ENCODE measurements around the gene ASAP3.

Gene ASAP3

DNA sequence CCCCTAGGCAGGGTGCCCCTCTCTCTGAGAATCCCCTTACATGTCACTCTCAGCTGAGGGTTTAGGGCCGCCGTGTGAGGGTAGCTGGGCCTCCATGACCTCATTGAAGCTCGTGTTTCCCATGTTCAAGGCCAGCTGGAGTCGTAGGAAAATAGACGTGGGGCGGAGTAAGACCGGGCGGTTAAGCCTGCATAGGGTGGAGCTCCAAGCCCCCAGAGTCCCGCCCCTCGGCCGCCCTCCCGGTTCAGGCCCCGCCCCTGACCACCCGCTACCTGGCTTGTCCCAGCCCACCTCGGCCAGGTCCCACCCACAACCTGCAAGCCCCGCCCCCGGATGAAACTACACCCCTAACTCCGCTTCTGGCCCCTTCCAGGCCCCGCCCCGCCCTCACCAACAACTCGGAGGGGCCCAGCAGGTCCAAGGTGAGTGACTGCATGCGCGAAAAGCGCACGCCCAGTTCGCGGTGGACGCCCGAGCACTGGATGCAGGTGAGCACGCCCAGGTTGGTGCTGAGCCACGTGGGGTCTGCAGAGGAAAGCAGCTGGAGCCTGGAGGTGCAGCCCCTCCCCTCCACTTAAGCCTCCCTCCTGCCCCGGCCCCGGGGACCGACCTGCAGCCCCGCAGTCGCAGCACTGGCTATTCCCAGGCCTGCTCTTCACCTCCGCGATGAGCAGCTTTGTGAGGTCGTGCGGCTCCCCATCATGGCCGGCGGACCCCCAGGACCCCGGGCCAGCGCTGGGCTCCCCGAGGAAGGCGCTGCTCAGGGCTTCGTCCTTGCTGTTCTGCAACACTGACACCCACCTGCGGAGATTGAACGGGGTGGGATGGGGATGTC is 47.2 kb downstream of the ASAP3 start:
- no peak for ATAC-seq
- TF ChIP-seq ISL1 (CRISPR knock-in tag; IDR thresholded peaks at IDR 0.05) (no peak), ZNF565 (CRISPR knock-in tag; conservative IDR thresholded peaks at IDR 0.05; ENCODE audit: low read depth) (no peak), GLIS3 (CRISPR knock-in tag; IDR thresholded peaks at IDR 0.05) (no peak), OSR1 (CRISPR knock-in tag; IDR thresholded peaks at IDR 0.05) (no peak), CSDC2 (CRISPR knock-in tag; IDR thresholded peaks at IDR 0.05) (no peak), RARB (CRISPR knock-in tag; IDR thresholded peaks at IDR 0.05) (no peak), ZNF70 (CRISPR knock-in tag; IDR thresholded peaks at IDR 0.05) (no peak), TOX (CRISPR knock-in tag; IDR thresholded peaks at IDR 0.05; ENCODE audit: borderline replicate concordance) (no peak), BACH2 (CRISPR knock-in tag; IDR thresholded peaks at IDR 0.05; ENCODE audit: borderline replicate concordance) (no peak), ZFP30 (CRISPR knock-in tag; IDR thresholded peaks at IDR 0.05) (no peak), ZC3H10 (CRISPR knock-in tag; IDR thresholded peaks at IDR 0.05) (no peak), ZFP3 (CRISPR knock-in tag; IDR thresholded peaks at IDR 0.05) (no peak), ARNTL (CRISPR knock-in tag; IDR thresholded peaks at IDR 0.05; ENCODE audit: borderline replicate concordance, low read depth) (no peak), SNAI2 (CRISPR knock-in tag; IDR thresholded peaks at IDR 0.05) (no peak)
- TF ChIP-seq, protein P1, sequence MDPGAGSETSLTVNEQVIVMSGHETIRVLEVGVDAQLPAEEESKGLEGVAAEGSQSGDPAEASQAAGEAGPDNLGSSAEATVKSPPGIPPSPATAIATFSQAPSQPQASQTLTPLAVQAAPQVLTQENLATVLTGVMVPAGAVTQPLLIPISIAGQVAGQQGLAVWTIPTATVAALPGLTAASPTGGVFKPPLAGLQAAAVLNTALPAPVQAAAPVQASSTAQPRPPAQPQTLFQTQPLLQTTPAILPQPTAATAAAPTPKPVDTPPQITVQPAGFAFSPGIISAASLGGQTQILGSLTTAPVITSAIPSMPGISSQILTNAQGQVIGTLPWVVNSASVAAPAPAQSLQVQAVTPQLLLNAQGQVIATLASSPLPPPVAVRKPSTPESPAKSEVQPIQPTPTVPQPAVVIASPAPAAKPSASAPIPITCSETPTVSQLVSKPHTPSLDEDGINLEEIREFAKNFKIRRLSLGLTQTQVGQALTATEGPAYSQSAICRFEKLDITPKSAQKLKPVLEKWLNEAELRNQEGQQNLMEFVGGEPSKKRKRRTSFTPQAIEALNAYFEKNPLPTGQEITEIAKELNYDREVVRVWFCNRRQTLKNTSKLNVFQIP (CRISPR knock-in tag; IDR thresholded peaks at IDR 0.05; ENCODE audit: borderline replicate concordance, low read depth): no peak
- TF ChIP-seq, protein P2, sequence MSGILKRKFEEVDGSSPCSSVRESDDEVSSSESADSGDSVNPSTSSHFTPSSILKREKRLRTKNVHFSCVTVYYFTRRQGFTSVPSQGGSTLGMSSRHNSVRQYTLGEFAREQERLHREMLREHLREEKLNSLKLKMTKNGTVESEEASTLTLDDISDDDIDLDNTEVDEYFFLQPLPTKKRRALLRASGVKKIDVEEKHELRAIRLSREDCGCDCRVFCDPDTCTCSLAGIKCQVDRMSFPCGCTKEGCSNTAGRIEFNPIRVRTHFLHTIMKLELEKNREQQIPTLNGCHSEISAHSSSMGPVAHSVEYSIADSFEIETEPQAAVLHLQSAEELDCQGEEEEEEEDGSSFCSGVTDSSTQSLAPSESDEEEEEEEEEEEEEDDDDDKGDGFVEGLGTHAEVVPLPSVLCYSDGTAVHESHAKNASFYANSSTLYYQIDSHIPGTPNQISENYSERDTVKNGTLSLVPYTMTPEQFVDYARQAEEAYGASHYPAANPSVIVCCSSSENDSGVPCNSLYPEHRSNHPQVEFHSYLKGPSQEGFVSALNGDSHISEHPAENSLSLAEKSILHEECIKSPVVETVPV (CRISPR knock-in tag; IDR thresholded peaks at IDR 0.05): no peak
- TF ChIP-seq, protein P3, sequence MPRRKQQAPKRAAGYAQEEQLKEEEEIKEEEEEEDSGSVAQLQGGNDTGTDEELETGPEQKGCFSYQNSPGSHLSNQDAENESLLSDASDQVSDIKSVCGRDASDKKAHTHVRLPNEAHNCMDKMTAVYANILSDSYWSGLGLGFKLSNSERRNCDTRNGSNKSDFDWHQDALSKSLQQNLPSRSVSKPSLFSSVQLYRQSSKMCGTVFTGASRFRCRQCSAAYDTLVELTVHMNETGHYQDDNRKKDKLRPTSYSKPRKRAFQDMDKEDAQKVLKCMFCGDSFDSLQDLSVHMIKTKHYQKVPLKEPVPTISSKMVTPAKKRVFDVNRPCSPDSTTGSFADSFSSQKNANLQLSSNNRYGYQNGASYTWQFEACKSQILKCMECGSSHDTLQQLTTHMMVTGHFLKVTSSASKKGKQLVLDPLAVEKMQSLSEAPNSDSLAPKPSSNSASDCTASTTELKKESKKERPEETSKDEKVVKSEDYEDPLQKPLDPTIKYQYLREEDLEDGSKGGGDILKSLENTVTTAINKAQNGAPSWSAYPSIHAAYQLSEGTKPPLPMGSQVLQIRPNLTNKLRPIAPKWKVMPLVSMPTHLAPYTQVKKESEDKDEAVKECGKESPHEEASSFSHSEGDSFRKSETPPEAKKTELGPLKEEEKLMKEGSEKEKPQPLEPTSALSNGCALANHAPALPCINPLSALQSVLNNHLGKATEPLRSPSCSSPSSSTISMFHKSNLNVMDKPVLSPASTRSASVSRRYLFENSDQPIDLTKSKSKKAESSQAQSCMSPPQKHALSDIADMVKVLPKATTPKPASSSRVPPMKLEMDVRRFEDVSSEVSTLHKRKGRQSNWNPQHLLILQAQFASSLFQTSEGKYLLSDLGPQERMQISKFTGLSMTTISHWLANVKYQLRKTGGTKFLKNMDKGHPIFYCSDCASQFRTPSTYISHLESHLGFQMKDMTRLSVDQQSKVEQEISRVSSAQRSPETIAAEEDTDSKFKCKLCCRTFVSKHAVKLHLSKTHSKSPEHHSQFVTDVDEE (CRISPR knock-in tag; IDR thresholded peaks at IDR 0.05): no peak

DNA sequence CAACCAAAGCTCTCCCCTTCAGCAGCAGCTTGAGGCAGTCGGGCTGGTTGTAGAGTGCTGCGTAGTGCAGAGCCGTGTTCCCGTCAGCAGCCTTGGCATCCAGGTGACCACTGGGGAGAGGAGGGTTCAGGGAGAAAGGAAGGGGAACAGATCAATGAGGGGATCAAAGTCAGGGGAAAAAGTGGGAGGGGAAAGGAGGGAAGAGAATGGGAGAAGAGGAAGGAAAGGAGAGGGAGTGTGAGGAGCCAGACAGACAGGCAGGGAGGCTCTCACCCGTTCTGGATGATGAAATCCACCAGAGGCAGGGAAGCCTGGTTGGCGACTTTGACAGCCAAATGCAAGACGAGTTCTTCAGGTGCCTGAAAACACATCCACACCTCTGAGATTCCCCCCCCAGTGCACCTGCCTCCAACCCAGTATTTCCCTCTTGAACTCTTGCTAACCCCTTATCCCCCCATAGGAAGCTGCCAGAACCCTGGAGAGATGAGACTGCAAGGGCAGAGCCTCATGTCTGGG is 49.7 kb downstream of the ASAP3 start:
- no peak for ATAC-seq
- TF ChIP-seq BACH2 (CRISPR knock-in tag; IDR thresholded peaks at IDR 0.05; ENCODE audit: borderline replicate concordance): no peak
- no peak for TF ChIP-seq SNAI2 (CRISPR knock-in tag; IDR thresholded peaks at IDR 0.05)
- no peak for TF ChIP-seq ZNF8 (CRISPR knock-in tag; IDR thresholded peaks at IDR 0.05)
- TF ChIP-seq, protein P4, sequence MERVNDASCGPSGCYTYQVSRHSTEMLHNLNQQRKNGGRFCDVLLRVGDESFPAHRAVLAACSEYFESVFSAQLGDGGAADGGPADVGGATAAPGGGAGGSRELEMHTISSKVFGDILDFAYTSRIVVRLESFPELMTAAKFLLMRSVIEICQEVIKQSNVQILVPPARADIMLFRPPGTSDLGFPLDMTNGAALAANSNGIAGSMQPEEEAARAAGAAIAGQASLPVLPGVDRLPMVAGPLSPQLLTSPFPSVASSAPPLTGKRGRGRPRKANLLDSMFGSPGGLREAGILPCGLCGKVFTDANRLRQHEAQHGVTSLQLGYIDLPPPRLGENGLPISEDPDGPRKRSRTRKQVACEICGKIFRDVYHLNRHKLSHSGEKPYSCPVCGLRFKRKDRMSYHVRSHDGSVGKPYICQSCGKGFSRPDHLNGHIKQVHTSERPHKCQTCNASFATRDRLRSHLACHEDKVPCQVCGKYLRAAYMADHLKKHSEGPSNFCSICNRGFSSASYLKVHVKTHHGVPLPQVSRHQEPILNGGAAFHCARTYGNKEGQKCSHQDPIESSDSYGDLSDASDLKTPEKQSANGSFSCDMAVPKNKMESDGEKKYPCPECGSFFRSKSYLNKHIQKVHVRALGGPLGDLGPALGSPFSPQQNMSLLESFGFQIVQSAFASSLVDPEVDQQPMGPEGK (CRISPR knock-in tag; IDR thresholded peaks at IDR 0.05; ENCODE audit: borderline replicate concordance): no peak
- no peak for TF ChIP-seq OSR1 (CRISPR knock-in tag; IDR thresholded peaks at IDR 0.05)
- no peak for TF ChIP-seq ZC3H10 (CRISPR knock-in tag; IDR thresholded peaks at IDR 0.05)
- TF ChIP-seq, protein P5, sequence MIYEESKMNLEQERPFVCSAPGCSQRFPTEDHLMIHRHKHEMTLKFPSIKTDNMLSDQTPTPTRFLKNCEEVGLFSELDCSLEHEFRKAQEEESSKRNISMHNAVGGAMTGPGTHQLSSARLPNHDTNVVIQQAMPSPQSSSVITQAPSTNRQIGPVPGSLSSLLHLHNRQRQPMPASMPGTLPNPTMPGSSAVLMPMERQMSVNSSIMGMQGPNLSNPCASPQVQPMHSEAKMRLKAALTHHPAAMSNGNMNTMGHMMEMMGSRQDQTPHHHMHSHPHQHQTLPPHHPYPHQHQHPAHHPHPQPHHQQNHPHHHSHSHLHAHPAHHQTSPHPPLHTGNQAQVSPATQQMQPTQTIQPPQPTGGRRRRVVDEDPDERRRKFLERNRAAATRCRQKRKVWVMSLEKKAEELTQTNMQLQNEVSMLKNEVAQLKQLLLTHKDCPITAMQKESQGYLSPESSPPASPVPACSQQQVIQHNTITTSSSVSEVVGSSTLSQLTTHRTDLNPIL (CRISPR knock-in tag; IDR thresholded peaks at IDR 0.05; ENCODE audit: low read depth): no peak

DNA sequence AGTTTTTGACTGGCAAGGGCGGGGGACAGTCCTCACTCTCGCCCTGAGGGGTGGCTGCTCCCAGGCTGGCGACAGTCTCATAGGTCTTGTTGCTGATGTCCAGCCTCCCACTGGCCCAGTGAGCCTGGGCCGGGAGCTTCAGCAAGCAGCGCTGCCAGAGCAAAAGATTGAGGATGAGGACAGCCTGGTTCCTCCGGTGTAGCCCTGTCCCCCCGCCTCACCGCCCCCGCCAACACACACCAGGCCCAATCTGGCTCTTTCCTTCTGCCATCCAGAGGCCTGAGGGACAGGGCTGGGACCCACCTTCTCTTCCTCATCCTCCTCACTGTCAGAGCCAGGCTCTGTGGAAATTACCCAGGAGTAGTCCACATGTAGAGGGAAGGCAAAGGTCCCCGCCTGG is 50.9 kb downstream of the ASAP3 start:
- no peak for ATAC-seq

More for the DNA sequence above, 50.9 kb downstream of the ASAP3 start:
- no peak for TF ChIP-seq SNAI2 (CRISPR knock-in tag; IDR thresholded peaks at IDR 0.05)
- TF ChIP-seq, protein P2 (CRISPR knock-in tag; IDR thresholded peaks at IDR 0.05): no peak
- TF ChIP-seq ARNTL (CRISPR knock-in tag; IDR thresholded peaks at IDR 0.05; ENCODE audit: borderline replicate concordance, low read depth): no peak
- TF ChIP-seq, protein P5 (CRISPR knock-in tag; IDR thresholded peaks at IDR 0.05; ENCODE audit: low read depth): no peak
- TF ChIP-seq RARB (CRISPR knock-in tag; IDR thresholded peaks at IDR 0.05): no peak
- no peak for TF ChIP-seq ZNF8 (CRISPR knock-in tag; IDR thresholded peaks at IDR 0.05)
- no peak for TF ChIP-seq ZFP3 (CRISPR knock-in tag; IDR thresholded peaks at IDR 0.05)
- TF ChIP-seq ISL1 (CRISPR knock-in tag; IDR thresholded peaks at IDR 0.05): no peak
- TF ChIP-seq ZFP30 (CRISPR knock-in tag; IDR thresholded peaks at IDR 0.05): no peak
- TF ChIP-seq CSDC2 (CRISPR knock-in tag; IDR thresholded peaks at IDR 0.05): no peak
- TF ChIP-seq PPARA (CRISPR knock-in tag; IDR thresholded peaks at IDR 0.05; ENCODE audit: borderline replicate concordance): no peak
- no peak for TF ChIP-seq TCF4 (CRISPR knock-in tag; IDR thresholded peaks at IDR 0.05; ENCODE audit: borderline replicate concordance)
- TF ChIP-seq ZC3H10 (CRISPR knock-in tag; IDR thresholded peaks at IDR 0.05): no peak
